Breast epithelium (tissue), 4 donors: ENCODE results near the gene ZNF789. TPM values are rescaled to one million over a fixed set of nuclear protein-coding genes. Genes with fewer than 3 reads are reported as not detected.

Experiments used
- DNase-seq, 2 donors: peaks; one replicate each; pipeline ENCODE4 v3.0.0-alpha.2; 2019; ENCODE audit warnings: low spot score in 2 of 2
- H3K27ac ChIP-seq, 2 donors: fragments of 200-600 bp; sonication (generic) in 1 of 2; one replicate each; pipeline ENCODE4 v1.5.1; 2016 to 2019; ENCODE audit warnings: mild to moderate bottlenecking in 1 of 2
- H3K27me3 ChIP-seq, 2 donors: fragments of 200-600 bp; sonication (generic) in 1 of 2; one replicate each; pipeline versions ENCODE4 v1.5.1 to v1.6.0; 2017 to 2019; ENCODE audit warnings: control low read depth in 1 of 2, mild to moderate bottlenecking in 1 of 2
- H3K36me3 ChIP-seq: fragments of 200-600 bp; one replicate; pipeline ENCODE4 v1.5.1; 2019
- H3K4me1 ChIP-seq, 2 donors: fragments of 200-600 bp; sonication (generic); one replicate each; pipeline ENCODE4 v1.5.1; 2016 to 2019; ENCODE audit warnings: control low read depth in 1 of 2
- H3K4me3 ChIP-seq, 3 donors: fragments of 200-600 bp; sonication (generic); 1 replicate in 2 of 3; 2 replicates in 1 of 3; pipeline ENCODE4 v1.5.1; 2016 to 2019; ENCODE audit warnings: mild to moderate bottlenecking in 3 of 3, moderate library complexity in 2 of 3
- H3K9me3 ChIP-seq, 2 donors: fragments of 200-600 bp; sonication (generic) in 1 of 2; one replicate each; pipeline ENCODE4 v1.5.1; 2016 to 2019; ENCODE audit warnings: control low read depth in 1 of 2
- POLR2A ChIP-seq: fragments of 450-650 bp; IDR thresholded peaks from one replicate; pipeline ENCODE4 v1.6.1; 2016; ENCODE audit warnings: antibody characterized with exemption, mild to moderate bottlenecking, moderate library complexity
- POLR2AphosphoS5 ChIP-seq, 3 donors: sonication (generic); formaldehyde crosslinking; IDR thresholded peaks; one replicate each; pipeline ENCODE4 v1.6.1; 2017; ENCODE audit warnings: antibody characterized with exemption in 3 of 3
- intact Hi-C: fragments of 100-400 bp; cut with DNase I; formaldehyde crosslinking; loops from one replicate; pipeline ENCODE4 v1.15.1; 2023; ENCODE audit warnings: low total_unique reads
- total RNA-seq, 3 donors: library from RNA; depleted of rRNA; stranded (reverse); fragments of >200 nt; gene quantifications; one replicate each; pipeline ENCODE4 v1.1.0, GENCODE V29; 2016
- TF ChIP-seq, protein P1 (sequence below), 3 donors: fragments of 450-650 bp; IDR thresholded peaks; one replicate each; pipeline ENCODE4 v1.5.1; 2016 to 2017; ENCODE audit warnings: antibody characterized with exemption in 3 of 3, mild to moderate bottlenecking in 3 of 3, moderate library complexity in 3 of 3

The ZNF789 gene
- total RNA-seq, 3 donors from 2014 or later, result 4.6 to 12.3 (median 8.5) TPM

DNA sequence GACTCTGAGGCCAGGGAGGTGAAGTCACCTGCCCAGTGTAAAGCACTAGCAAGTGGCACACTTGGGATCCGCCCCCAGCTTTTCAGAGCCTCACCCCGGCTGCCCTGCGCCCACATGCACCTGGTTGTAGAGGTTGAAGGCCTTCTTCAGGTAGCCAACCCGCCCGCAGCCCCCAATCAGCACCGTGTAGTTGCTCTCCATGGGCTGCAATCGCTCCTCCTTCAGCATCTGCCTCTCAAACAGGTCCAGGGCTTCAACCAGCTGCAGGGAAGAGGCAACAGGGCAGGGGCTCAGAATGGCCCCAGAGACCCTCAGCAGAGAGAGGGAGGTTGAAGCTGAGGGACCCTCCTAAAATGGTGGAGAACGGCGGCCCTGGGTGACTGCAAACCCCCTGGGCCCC, 39.5 kb upstream of the ZNF789 start:
- Histone ChIP-seq H3K27ac (no peak overlapping the region), H3K27me3 (no peaks in the 10 kb centered on the region), H3K4me3 (no peak overlapping the region), H3K4me1 (no peaks in the 10 kb centered on the region), H3K36me3 (peaks cover 9% of the 10 kb centered on the region), H3K9me3 (no peaks in the 10 kb centered on the region)
- intact Hi-C loops, result no loop called here
- no peak for DNase-seq
- TF ChIP-seq, protein P1, sequence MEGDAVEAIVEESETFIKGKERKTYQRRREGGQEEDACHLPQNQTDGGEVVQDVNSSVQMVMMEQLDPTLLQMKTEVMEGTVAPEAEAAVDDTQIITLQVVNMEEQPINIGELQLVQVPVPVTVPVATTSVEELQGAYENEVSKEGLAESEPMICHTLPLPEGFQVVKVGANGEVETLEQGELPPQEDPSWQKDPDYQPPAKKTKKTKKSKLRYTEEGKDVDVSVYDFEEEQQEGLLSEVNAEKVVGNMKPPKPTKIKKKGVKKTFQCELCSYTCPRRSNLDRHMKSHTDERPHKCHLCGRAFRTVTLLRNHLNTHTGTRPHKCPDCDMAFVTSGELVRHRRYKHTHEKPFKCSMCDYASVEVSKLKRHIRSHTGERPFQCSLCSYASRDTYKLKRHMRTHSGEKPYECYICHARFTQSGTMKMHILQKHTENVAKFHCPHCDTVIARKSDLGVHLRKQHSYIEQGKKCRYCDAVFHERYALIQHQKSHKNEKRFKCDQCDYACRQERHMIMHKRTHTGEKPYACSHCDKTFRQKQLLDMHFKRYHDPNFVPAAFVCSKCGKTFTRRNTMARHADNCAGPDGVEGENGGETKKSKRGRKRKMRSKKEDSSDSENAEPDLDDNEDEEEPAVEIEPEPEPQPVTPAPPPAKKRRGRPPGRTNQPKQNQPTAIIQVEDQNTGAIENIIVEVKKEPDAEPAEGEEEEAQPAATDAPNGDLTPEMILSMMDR (IDR thresholded peaks at IDR 0.05), result no peak
- TF ChIP-seq POLR2A (no peak), POLR2AphosphoS5 (IDR thresholded peaks at IDR 0.05) (no peak)

DNA sequence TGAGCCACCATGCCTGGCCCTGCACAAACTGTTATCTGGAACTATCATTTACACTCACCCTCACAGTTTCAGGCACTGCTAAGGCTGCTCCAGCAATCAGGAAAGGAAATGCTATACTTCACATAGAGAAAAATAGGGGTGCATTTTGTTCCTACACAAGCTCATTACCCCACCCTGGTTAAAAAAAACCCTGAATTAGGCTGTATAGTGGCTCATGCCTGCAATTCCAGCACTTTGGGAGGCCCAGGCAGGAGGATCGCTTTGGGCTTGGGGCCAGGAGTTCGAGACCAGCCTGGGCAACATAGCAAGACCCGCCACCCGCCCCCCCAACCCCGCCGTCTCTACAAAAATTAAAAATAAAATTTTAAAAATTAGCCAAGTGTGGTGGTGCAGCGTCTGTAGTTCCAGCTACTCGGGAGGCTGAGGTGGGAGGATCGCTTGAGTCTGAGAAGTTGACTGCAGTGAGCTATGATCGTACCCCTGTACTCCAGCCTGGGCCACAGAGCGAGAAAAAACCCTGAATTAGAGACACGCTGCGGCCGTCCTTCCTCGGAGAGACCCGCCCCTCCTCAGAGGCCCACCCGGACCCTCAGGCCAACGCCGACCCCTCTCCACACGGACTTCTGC, 34.6 kb upstream of the ZNF789 start:
- intact Hi-C loops, result no loop called here
- H3K4me3 ChIP-seq, result peak overlapping the region; percentile 89 to 99 (median 98)

DNA sequence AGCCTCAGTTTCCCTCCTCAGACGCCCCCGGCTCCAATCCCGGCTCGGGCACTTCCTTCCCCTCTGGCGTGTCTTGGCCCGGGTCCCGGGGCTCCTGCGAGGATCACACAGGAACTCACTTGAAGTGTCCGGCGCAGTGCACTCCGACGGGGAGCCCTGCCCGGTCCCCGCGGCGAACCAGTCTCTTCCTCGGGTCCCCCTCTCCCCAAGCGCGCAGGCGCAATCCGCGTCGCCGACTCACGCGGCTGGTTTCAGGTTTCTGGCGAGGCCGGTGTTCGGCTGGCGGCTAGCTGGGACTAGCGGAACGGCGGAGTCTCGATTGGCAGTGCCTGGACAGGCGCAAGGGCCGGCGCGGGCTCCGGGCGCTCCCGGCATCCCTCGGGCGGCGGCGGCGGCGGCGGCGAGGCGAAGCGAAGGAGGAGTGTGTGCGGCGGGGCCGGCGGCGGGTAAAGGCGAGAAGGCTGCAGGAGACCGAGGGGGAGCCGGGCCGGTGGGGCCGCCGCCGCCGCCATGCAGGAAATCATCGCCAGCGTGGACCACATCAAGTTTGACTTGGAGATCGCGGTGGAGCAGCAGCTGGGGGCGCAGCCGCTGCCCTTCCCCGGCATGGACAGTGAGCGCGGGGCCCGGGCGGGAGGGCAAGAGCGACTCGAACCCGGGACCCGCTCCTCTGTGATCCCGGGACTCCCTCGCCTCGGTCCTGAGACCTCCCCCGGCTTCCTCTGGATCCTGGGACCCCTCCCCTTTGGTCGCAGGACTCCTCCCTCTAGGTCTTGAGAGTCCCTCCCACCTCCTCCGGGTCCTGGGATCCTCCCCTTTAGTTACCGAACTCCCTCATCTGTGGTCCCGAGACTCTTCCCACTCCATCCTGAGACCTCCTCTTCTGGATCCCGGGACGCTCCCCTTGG, 33.9 kb upstream of the ZNF789 start, which contains the start of the genes CPSF4 and PTCD1:
Gene CPSF4, plus strand, starts transcription at position 371 of the 908 bp plus-strand sequence. Its CDS starts 140 bp downstream, at position 511.
Gene PTCD1, minus strand, starts transcription at position 226 of the 908 bp plus-strand sequence. CDS start 3,556 bp downstream, outside the sequence.
- peak within 1 kb of the TSS; percentile 86 to 88 for H3K27ac ChIP-seq
- intact Hi-C loops, result no loop called here
- TF ChIP-seq POLR2AphosphoS5 (IDR thresholded peaks at IDR 0.05) (peak; percentile 50 to 62 (median 50)), POLR2A (no peak)
- H3K9me3 ChIP-seq, result no peaks in the 10 kb centered on the region
- DNase-seq, result peak; percentile 91 to 93
- H3K4me3 ChIP-seq, result peak within 1 kb of the TSS; percentile 89 to 99 (median 98)
- no peaks in the 10 kb centered on the region for H3K27me3 ChIP-seq
- H3K36me3 ChIP-seq, result no peaks in the 10 kb centered on the region
- H3K4me1 ChIP-seq, result peaks cover 3 to 13% of the 10 kb centered on the region in 2 donors

More for the DNA sequence above, 34.6 kb upstream of the ZNF789 start:
- TF ChIP-seq, protein P1 (IDR thresholded peaks at IDR 0.05), result no peak
- TF ChIP-seq POLR2AphosphoS5 (IDR thresholded peaks at IDR 0.05), result no peak
- no peak for TF ChIP-seq POLR2A
- Histone ChIP-seq H3K27me3 (no peaks in the 10 kb centered on the region), H3K27ac (peak overlapping the region; percentile 86 to 88), H3K9me3 (no peaks in the 10 kb centered on the region), H3K36me3 (no peaks in the 10 kb centered on the region), H3K4me1 (peaks cover 3 to 13% of the 10 kb centered on the region in 2 donors)
- no peak for DNase-seq

DNA sequence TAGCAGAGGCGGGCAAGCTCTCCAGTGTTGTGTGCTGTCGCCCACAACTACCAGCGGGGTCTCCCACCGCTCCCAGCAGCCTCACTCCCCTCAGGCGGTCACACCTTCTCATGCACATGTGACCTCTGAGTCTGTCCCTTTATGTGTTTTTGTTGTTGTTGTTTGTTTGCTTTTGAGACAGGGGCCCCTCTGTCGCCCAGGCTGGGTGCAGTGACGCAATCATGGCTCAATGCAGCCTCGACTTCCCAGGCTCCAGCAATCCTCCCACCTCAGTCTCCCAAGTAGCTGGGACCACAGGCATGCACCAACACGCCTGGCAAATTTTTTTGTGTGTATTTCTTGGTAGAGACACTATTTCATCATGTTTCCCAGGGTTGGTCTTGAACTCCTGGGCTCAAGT, 32.5 kb upstream of the ZNF789 start:
- no peaks in the 10 kb centered on the region for H3K36me3 ChIP-seq
- peak overlapping the region; percentile 89 to 99 (median 98) for H3K4me3 ChIP-seq
- intact Hi-C loops, result no loop called here
- no peak for TF ChIP-seq POLR2A
- H3K9me3 ChIP-seq, result no peaks in the 10 kb centered on the region
- H3K4me1 ChIP-seq, result peaks cover 3 to 13% of the 10 kb centered on the region in 2 donors
- H3K27ac ChIP-seq, result peak overlapping the region; percentile 86 to 88
- H3K27me3 ChIP-seq, result no peaks in the 10 kb centered on the region
- no peak for DNase-seq

DNA sequence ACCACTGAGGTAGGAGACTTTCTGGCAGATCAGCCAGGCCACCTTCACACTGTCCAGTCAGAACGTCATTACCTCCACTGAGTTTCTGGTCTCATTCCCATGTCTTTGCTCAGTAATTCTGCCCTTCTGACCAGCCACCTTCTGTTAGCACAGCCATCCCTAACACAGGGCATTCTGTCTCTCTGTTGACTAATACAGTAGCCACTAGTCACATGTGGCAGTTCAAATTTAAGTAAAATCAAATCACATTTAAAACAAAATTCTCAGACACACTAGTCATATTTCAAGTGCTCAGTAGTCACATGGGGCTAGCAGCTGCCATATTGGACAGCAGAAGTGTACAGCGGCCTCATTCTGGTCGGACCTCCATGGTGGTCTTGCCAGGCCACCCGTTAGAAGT, 26.6 kb upstream of the ZNF789 start:
- H3K27ac ChIP-seq, result no peak overlapping the region
- TF ChIP-seq POLR2A, result no peak
- no peak for TF ChIP-seq POLR2AphosphoS5 (IDR thresholded peaks at IDR 0.05)
- TF ChIP-seq, protein P1 (IDR thresholded peaks at IDR 0.05), result no peak
- H3K4me3 ChIP-seq, result no peak overlapping the region
- intact Hi-C loops, result no loop called here
- DNase-seq, result no peak
- H3K9me3 ChIP-seq, result no peaks in the 10 kb centered on the region
- no peaks in the 10 kb centered on the region for H3K36me3 ChIP-seq
- H3K4me1 ChIP-seq, result peaks cover 0 to 4% of the 10 kb centered on the region in 2 donors
- H3K27me3 ChIP-seq, result no peaks in the 10 kb centered on the region
